ENCODE measurements around the gene KYNU.
A peak's percentile ranks its signal among the peaks of the same experiment; 100 is the strongest.

KYNU gene

DNA sequence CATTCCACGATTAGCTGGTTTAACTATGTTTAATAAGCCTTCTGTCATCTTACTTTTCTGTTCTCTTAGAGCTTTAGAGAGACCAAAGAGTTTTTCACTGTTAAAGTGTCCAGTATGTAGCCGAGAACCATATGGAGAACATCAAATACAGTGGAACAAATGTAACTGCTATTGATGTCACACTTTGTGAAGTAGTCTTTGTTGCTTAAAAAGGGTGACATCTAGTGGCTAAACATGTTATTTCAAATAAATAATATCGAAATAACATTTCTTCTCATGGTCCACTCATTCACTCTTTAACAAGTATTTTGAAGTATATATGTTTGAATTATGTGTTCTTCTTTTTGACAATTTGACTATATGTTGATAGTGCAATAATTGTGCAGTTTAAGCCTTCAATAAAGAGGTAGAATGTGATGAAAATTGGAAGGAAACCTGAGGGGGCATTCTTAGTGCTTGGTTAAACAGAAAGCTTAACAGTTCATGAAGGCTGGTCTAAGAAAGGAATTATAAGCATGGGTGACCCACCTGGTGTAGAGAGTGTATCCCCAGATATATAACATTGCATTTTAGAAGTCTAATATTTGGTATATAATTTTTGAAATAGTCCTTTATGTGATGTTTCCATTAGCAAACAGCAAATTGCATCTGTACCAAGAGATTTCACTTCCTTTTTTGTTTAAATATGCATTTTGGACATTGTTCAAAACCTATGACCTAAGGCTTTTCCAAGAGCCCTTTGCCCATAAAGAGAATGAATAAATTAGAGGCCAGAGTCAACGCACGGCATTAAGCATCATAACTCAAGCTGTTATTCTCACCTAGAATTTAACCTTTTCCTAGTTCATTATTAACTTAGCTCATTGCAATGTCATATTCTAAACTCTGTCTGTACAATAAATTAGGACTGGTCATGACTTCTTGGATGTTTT lies 112.1 kb downstream of the KYNU start:
- Histone ChIP-seq H3K9me3 (ENCODE audit: control insufficient read depth in 5 of 5, low read length in 5 of 5) (no peaks in the 10 kb centered on the region), H3K27ac (ENCODE audit: low read depth, low read length) (no peak overlapping the region), H3K4me1 (ENCODE audit: control insufficient read depth in 5 of 5, insufficient read depth in 5 of 5, low read length in 5 of 5) (no peaks in the 10 kb centered on the region), H3K4me3 (ENCODE audit: low read depth in 1 of 5, low read length in 5 of 5) (no peak overlapping the region), H3K9ac (ENCODE audit: low read length in 5 of 5) (no peak overlapping the region), H3K27me3 (ENCODE audit: control insufficient read depth in 5 of 5, insufficient read depth in 4 of 5, low read length in 5 of 5) (no peaks in the 10 kb centered on the region), H3K36me3 (ENCODE audit: control insufficient read depth in 5 of 5, insufficient read depth in 5 of 5, low read length in 5 of 5) (no peaks in the 10 kb centered on the region)

DNA sequence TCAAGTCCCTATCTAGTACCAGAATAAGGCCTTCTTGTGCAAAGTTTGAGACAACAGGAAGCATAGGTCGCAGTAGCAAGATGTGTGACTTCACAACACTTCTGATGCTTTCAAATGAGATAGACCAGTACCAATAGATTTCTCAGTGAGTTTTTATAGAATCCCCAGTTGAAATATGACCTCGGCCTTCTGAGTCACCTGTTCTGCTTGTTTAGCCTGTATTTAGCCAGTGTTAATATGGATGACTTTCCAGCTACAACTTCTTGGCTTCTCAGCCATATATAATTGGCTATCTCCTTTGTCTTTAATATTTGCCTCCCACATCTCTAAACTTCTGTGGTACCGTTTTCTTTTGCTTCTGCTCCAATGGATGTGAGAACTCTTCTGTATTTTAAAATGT lies 113.8 kb downstream of the KYNU start:
- no peaks in the 10 kb centered on the region for H3K36me3 ChIP-seq (ENCODE audit: control insufficient read depth in 5 of 5, insufficient read depth in 5 of 5, low read length in 5 of 5)
- H3K27ac ChIP-seq (ENCODE audit: low read depth, low read length) = no peak overlapping the region
- H3K4me1 ChIP-seq (ENCODE audit: control insufficient read depth in 5 of 5, insufficient read depth in 5 of 5, low read length in 5 of 5) = no peaks in the 10 kb centered on the region
- no peak overlapping the region for H3K4me3 ChIP-seq (ENCODE audit: low read depth in 1 of 5, low read length in 5 of 5)
- no peak overlapping the region for H3K9ac ChIP-seq (ENCODE audit: low read length in 5 of 5)
- no peaks in the 10 kb centered on the region for H3K27me3 ChIP-seq (ENCODE audit: control insufficient read depth in 5 of 5, insufficient read depth in 4 of 5, low read length in 5 of 5)
- H3K9me3 ChIP-seq (ENCODE audit: control insufficient read depth in 5 of 5, low read length in 5 of 5) = no peaks in the 10 kb centered on the region

DNA sequence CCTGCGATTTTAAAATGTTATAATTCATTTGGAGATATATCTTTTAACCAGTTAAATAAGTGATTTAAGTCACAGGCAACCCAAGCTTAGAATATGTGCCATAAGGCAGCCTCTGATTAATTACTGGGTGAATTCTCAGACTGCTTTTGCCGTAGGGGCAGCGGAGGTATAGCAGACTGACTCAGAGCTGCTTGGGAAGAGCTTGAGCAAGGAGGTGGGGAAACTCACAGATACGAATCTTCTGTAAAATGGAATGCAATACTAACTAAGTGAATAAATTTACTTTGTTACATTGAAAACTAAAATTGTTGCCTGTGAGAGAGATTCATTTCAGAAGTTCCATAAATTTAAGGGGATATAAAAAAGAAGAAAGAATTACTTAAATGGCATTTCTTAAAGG lies 115.4 kb downstream of the KYNU start:
- Histone ChIP-seq H3K4me3 (ENCODE audit: low read depth in 1 of 5, low read length in 5 of 5) (no peak overlapping the region), H3K4me1 (ENCODE audit: control insufficient read depth in 5 of 5, insufficient read depth in 5 of 5, low read length in 5 of 5) (no peaks in the 10 kb centered on the region), H3K9me3 (ENCODE audit: control insufficient read depth in 5 of 5, low read length in 5 of 5) (no peaks in the 10 kb centered on the region), H3K36me3 (ENCODE audit: control insufficient read depth in 5 of 5, insufficient read depth in 5 of 5, low read length in 5 of 5) (no peaks in the 10 kb centered on the region), H3K27ac (ENCODE audit: low read depth, low read length) (no peak overlapping the region), H3K27me3 (ENCODE audit: control insufficient read depth in 5 of 5, insufficient read depth in 4 of 5, low read length in 5 of 5) (no peaks in the 10 kb centered on the region), H3K9ac (ENCODE audit: low read length in 5 of 5) (no peak overlapping the region)

GRCh38 chr2:142993771-142994170 lies 116.3 kb downstream of the KYNU start:
- H3K27ac ChIP-seq (ENCODE audit: low read depth, low read length) = no peak overlapping the region
- no peak overlapping the region for H3K4me3 ChIP-seq (ENCODE audit: low read depth in 1 of 5, low read length in 5 of 5)
- H3K9me3 ChIP-seq (ENCODE audit: control insufficient read depth in 5 of 5, low read length in 5 of 5) = no peaks in the 10 kb centered on the region
- H3K27me3 ChIP-seq (ENCODE audit: control insufficient read depth in 5 of 5, insufficient read depth in 4 of 5, low read length in 5 of 5) = no peaks in the 10 kb centered on the region
- no peak overlapping the region for H3K9ac ChIP-seq (ENCODE audit: low read length in 5 of 5)
- no peaks in the 10 kb centered on the region for H3K36me3 ChIP-seq (ENCODE audit: control insufficient read depth in 5 of 5, insufficient read depth in 5 of 5, low read length in 5 of 5)
- no peaks in the 10 kb centered on the region for H3K4me1 ChIP-seq (ENCODE audit: control insufficient read depth in 5 of 5, insufficient read depth in 5 of 5, low read length in 5 of 5)

GRCh38 chr2:142994665-142995064 lies 117.2 kb downstream of the KYNU start:
- Histone ChIP-seq H3K9me3 (ENCODE audit: control insufficient read depth in 5 of 5, low read length in 5 of 5) (no peaks in the 10 kb centered on the region), H3K27ac (ENCODE audit: low read depth, low read length) (no peak overlapping the region), H3K4me3 (ENCODE audit: low read depth in 1 of 5, low read length in 5 of 5) (no peak overlapping the region), H3K36me3 (ENCODE audit: control insufficient read depth in 5 of 5, insufficient read depth in 5 of 5, low read length in 5 of 5) (no peaks in the 10 kb centered on the region), H3K4me1 (ENCODE audit: control insufficient read depth in 5 of 5, insufficient read depth in 5 of 5, low read length in 5 of 5) (no peaks in the 10 kb centered on the region), H3K27me3 (ENCODE audit: control insufficient read depth in 5 of 5, insufficient read depth in 4 of 5, low read length in 5 of 5) (no peaks in the 10 kb centered on the region), H3K9ac (ENCODE audit: low read length in 5 of 5) (no peak overlapping the region)

DNA sequence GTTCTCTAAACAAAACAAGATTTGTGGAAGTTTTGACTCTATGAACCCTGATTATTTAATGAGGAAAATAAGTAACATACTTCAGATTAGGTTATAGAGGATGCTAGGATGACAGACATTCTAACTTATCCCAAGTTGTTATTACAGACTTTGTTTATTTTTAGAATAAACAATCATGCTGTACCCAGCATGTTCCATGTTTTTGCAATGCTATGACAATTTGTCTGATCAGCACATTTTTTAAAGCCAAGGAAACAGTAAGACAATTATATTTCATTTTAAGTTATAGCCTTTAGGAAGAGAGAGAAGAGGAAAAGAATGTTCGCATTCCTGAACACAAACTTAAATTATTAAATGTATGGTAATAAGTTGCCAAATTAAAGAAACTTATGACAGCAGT lies 119.8 kb downstream of the KYNU start:
- no peaks in the 10 kb centered on the region for H3K9me3 ChIP-seq (ENCODE audit: control insufficient read depth in 5 of 5, low read length in 5 of 5)
- H3K9ac ChIP-seq (ENCODE audit: low read length in 5 of 5) = no peak overlapping the region
- no peaks in the 10 kb centered on the region for H3K36me3 ChIP-seq (ENCODE audit: control insufficient read depth in 5 of 5, insufficient read depth in 5 of 5, low read length in 5 of 5)
- H3K4me1 ChIP-seq (ENCODE audit: control insufficient read depth in 5 of 5, insufficient read depth in 5 of 5, low read length in 5 of 5) = no peaks in the 10 kb centered on the region
- no peaks in the 10 kb centered on the region for H3K27me3 ChIP-seq (ENCODE audit: control insufficient read depth in 5 of 5, insufficient read depth in 4 of 5, low read length in 5 of 5)
- no peak overlapping the region for H3K27ac ChIP-seq (ENCODE audit: low read depth, low read length)
- no peak overlapping the region for H3K4me3 ChIP-seq (ENCODE audit: low read depth in 1 of 5, low read length in 5 of 5)

- H3K27ac ChIP-seq (ENCODE audit: low read depth, low read length) = no peak overlapping the region
- H3K27me3 ChIP-seq (ENCODE audit: control insufficient read depth in 5 of 5, insufficient read depth in 4 of 5, low read length in 5 of 5) = no peaks in the 10 kb centered on the region
- no peaks in the 10 kb centered on the region for H3K4me1 ChIP-seq (ENCODE audit: control insufficient read depth in 5 of 5, insufficient read depth in 5 of 5, low read length in 5 of 5)
- no peak overlapping the region for H3K9ac ChIP-seq (ENCODE audit: low read length in 5 of 5)
- H3K4me3 ChIP-seq (ENCODE audit: low read depth in 1 of 5, low read length in 5 of 5) = no peak overlapping the region
- H3K9me3 ChIP-seq (ENCODE audit: control insufficient read depth in 5 of 5, low read length in 5 of 5) = no peaks in the 10 kb centered on the region
- H3K36me3 ChIP-seq (ENCODE audit: control insufficient read depth in 5 of 5, insufficient read depth in 5 of 5, low read length in 5 of 5) = no peaks in the 10 kb centered on the region
Measured at GRCh38 chr2:143000599-143000998, 123.1 kb downstream of the KYNU start.

- Histone ChIP-seq H3K9me3 (ENCODE audit: control insufficient read depth in 5 of 5, low read length in 5 of 5) (no peaks in the 10 kb centered on the region), H3K9ac (ENCODE audit: low read length in 5 of 5) (no peak overlapping the region), H3K27me3 (ENCODE audit: control insufficient read depth in 5 of 5, insufficient read depth in 4 of 5, low read length in 5 of 5) (no peaks in the 10 kb centered on the region), H3K4me3 (ENCODE audit: low read depth in 1 of 5, low read length in 5 of 5) (no peak overlapping the region), H3K27ac (ENCODE audit: low read depth, low read length) (no peak overlapping the region), H3K36me3 (ENCODE audit: control insufficient read depth in 5 of 5, insufficient read depth in 5 of 5, low read length in 5 of 5) (no peaks in the 10 kb centered on the region), H3K4me1 (ENCODE audit: control insufficient read depth in 5 of 5, insufficient read depth in 5 of 5, low read length in 5 of 5) (no peaks in the 10 kb centered on the region)
Measured at GRCh38 chr2:143001501-143001900, 124.0 kb downstream of the KYNU start.

- H3K9ac ChIP-seq (ENCODE audit: low read length in 5 of 5) = no peak overlapping the region
Measured at GRCh38 chr2:143015656-143016055, 138.2 kb downstream of the KYNU start.

GRCh38 chr2:143026411-143027054 lies 149.1 kb downstream of the KYNU start:
- peak overlapping the region in 4 of 5 donors; percentile 0 to 27 (median 25) for H3K4me3 ChIP-seq (ENCODE audit: low read depth in 1 of 5, low read length in 5 of 5)
- H3K9me3 ChIP-seq (ENCODE audit: control insufficient read depth in 5 of 5, low read length in 5 of 5) = no peaks in the 10 kb centered on the region
- no peak overlapping the region for H3K9ac ChIP-seq (ENCODE audit: low read length in 5 of 5)
- H3K36me3 ChIP-seq (ENCODE audit: control insufficient read depth in 5 of 5, insufficient read depth in 5 of 5, low read length in 5 of 5) = no peaks in the 10 kb centered on the region
- peaks cover 0 to 9% (median 7%) of the 10 kb centered on the region in 5 donors for H3K4me1 ChIP-seq (ENCODE audit: control insufficient read depth in 5 of 5, insufficient read depth in 5 of 5, low read length in 5 of 5)
- peaks cover 0 to 7% (median 0%) of the 10 kb centered on the region in 5 donors for H3K27me3 ChIP-seq (ENCODE audit: control insufficient read depth in 5 of 5, insufficient read depth in 4 of 5, low read length in 5 of 5)
- no peak overlapping the region for H3K27ac ChIP-seq (ENCODE audit: low read depth, low read length)

More at GRCh38 chr2:143015656-143016055, 138.2 kb downstream of the KYNU start:
- no peak overlapping the region for H3K27ac ChIP-seq (ENCODE audit: low read depth, low read length)
- H3K4me3 ChIP-seq (ENCODE audit: low read depth in 1 of 5, low read length in 5 of 5) = no peak overlapping the region
- no peaks in the 10 kb centered on the region for H3K36me3 ChIP-seq (ENCODE audit: control insufficient read depth in 5 of 5, insufficient read depth in 5 of 5, low read length in 5 of 5)
- H3K27me3 ChIP-seq (ENCODE audit: control insufficient read depth in 5 of 5, insufficient read depth in 4 of 5, low read length in 5 of 5) = no peaks in the 10 kb centered on the region
- H3K9me3 ChIP-seq (ENCODE audit: control insufficient read depth in 5 of 5, low read length in 5 of 5) = no peaks in the 10 kb centered on the region
- H3K4me1 ChIP-seq (ENCODE audit: control insufficient read depth in 5 of 5, insufficient read depth in 5 of 5, low read length in 5 of 5) = no peaks in the 10 kb centered on the region
